ENCODE measurements around the gene RNF151.
A peak's percentile ranks its signal among the peaks of the same experiment; 100 is the strongest.
"Not testable (repeated sequence)": the region's sequence is repeated elsewhere in the genome, so short reads cannot be mapped to it uniquely, and the experiment has no call there.

RNF151 gene, protein sequence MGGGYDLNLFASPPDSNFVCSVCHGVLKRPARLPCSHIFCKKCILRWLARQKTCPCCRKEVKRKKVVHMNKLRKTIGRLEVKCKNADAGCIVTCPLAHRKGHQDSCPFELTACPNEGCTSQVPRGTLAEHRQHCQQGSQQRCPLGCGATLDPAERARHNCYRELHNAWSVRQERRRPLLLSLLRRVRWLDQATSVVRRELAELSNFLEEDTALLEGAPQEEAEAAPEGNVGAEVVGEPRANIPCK

GRCh38 chr16:1966460-1966859 lies at the start of gene RNF151:
Gene RNF151, plus strand, starts transcription at chr16:1966856. Its CDS starts 26 bp downstream, at chr16:1966882.
- peak within 1 kb of the TSS; percentile 97 for H3K27ac Mint-ChIP-seq
- H3K9me3 Mint-ChIP-seq (ENCODE audit: low read depth), result no peaks in the 10 kb centered on the region
- no peaks in the 10 kb centered on the region for H3K27me3 Mint-ChIP-seq
- peak within 1 kb of the TSS; percentile 98 for H3K4me3 Mint-ChIP-seq
- H3K4me1 Mint-ChIP-seq (ENCODE audit: low read depth), result peaks cover 27% of the 10 kb centered on the region
- peaks cover 9% of the 10 kb centered on the region for H3K36me3 Mint-ChIP-seq

DNA sequence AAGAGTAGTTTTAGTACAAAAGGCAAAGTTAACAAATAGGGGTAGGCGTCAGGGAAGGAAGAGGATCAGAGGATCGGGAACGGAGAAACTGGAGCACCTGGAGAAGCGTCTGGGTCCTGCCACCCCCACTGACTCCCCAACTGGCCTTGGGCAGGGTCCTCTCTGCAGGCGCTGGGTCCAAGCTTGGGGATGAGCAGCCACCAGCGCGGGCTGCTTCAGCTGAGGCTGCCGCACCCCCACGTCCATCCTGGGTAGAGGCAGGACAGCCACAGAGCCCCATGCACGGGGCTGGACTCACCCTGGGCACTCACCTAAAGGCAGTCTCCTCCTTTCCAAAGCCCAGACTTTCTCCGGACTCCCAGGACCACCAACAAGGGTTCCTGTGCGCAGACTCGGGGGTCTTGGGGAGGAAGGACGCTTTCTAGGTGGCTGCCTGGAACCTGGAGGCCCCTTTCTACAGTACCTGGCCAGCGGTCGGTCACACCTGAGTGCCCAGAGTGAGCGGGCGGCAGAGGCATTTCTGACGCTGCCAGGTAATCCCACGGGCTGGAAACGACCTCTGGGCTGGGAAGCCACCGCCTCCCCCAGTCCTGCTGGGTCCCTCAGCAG lies 49.5 kb upstream of the RNF151 start:
- no peaks in the 10 kb centered on the region for H3K9me3 Mint-ChIP-seq (ENCODE audit: low read depth)
- no peak overlapping the region for H3K4me3 Mint-ChIP-seq
- H3K27ac Mint-ChIP-seq, result no peak overlapping the region
- H3K27me3 Mint-ChIP-seq, result peaks cover 17% of the 10 kb centered on the region
- peaks cover 5% of the 10 kb centered on the region for H3K4me1 Mint-ChIP-seq (ENCODE audit: low read depth)
- no peaks in the 10 kb centered on the region for H3K36me3 Mint-ChIP-seq

DNA sequence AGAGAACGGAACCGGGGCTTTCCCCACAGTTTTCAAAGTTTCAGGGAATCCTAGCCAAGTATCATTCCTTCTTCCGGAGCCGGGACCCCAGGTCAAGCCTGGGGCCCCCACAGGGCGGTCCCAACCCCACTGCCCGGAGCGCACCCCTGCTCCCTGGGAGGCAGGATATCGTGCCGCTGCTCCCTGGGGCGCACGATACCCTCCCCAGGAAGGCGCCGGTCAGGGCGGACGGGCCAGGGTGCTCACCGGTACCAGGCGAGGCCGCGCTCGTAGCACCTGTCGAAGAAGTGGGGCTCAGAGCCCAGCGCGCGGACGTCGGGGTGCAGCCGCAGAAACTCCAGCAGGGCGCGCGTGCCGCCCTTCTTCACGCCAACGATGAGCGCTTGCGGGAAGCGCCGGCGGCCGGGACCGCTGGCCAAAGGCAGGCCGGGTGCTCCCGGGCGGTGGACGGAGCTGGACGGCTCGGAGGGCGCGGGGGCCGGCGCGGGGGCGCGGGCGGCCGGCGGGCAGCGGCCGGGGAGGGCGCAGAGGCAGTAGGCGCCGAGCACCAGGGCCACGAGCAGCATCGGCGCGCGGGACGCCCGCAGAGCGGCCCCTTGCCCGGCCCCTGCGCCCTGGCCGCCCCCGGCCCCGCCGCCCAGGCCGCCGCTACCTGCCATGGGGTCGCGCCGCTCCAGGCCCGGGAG lies 48.8 kb upstream of the RNF151 start:
- Mint-ChIP-seq H3K9me3 (ENCODE audit: low read depth) (no peaks in the 10 kb centered on the region), H3K27ac (no peak overlapping the region), H3K27me3 (peaks cover 22% of the 10 kb centered on the region), H3K36me3 (no peaks in the 10 kb centered on the region), H3K4me1 (ENCODE audit: low read depth) (peaks cover 5% of the 10 kb centered on the region), H3K4me3 (no peak overlapping the region)

DNA sequence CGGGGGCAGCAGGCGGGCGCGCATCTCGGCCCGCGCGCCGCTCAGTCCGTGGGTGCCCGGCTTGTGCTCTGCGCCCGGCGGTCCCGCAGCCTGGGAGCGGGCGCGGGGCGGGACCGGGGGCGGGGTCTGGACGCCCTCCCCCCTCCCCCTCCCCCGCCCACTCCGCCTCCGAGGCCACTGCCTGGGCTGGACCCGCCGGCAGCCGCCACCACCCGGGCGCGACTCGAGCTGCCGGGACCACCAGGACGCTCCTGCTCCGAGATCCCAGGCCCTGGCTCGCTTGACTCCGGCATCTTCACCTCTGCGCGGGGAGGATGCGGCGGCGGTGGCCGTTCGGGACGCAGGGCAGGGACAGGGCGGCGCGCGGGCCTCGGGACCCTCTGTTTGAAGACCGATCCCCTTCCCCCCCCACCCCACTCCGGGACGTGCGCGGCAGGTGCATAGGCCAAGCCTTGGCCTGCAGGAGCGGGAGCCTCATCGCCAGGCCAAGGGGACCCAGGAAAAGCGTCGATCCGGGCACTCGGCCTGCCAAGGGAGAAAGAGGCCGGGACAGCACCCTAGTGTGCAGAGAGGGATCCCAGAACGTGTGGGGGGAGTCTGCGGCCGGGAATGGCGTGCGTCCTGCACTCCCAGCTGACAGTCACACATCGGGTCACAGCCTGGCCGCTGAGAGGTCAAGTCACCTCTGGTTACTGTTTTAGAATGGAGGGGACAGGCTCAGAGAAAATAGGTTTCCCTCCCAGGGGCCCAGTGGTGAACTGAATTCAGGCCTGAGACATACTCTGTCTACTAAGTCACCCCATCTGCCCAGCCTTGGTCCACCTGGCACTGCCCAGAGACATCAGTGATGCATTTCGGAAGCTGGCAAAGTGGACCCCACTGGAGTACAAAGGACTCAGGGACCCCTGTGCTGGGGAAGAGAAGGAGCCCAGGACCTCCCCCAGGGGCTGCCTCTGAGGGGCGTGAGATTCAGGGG lies 48.0 kb upstream of the RNF151 start, which contains the start of gene HS3ST6:
HS3ST6 (minus strand) TSS at position 65 of the 976 bp plus-strand sequence. CDS start 92 bp downstream, outside the sequence.
- Mint-ChIP-seq H3K9me3 (ENCODE audit: low read depth) (no peaks in the 10 kb centered on the region), H3K4me1 (ENCODE audit: low read depth) (peaks cover 5% of the 10 kb centered on the region), H3K4me3 (no peak within 1 kb of the TSS), H3K36me3 (no peaks in the 10 kb centered on the region), H3K27ac (no peak within 1 kb of the TSS), H3K27me3 (peaks cover 24% of the 10 kb centered on the region)

- peaks cover 24% of the 10 kb centered on the region for H3K27me3 Mint-ChIP-seq
- H3K27ac Mint-ChIP-seq, result no peak overlapping the region
- H3K4me3 Mint-ChIP-seq, result no peak overlapping the region
- H3K9me3 Mint-ChIP-seq (ENCODE audit: low read depth), result no peaks in the 10 kb centered on the region
- no peaks in the 10 kb centered on the region for H3K36me3 Mint-ChIP-seq
- H3K4me1 Mint-ChIP-seq (ENCODE audit: low read depth), result peaks cover 5% of the 10 kb centered on the region
Measured at GRCh38 chr16:1919327-1919998, 47.2 kb upstream of the RNF151 start.

DNA sequence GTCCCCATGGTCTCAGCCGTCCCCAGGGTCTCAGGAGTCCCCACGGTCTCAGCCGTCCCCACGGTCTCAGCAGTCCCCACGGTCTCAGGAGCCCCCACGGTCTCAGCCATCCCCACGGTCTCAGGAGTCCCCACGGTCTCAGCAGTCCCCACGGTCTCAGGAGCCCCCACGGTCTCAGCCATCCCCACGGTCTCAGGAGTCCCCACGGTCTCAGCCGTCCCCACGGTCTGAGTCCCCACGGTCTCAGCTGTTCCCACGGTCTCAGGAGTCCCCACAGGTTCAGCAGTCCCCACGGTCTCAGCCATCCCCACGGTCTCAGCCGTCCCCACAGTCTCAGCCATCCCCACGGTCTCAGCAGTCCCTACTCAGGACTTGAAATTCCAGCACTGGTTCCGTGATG lies 46.5 kb upstream of the RNF151 start:
- not testable (repeated sequence) for H3K4me3 Mint-ChIP-seq; H3K36me3 Mint-ChIP-seq; H3K27ac Mint-ChIP-seq; H3K9me3 Mint-ChIP-seq (ENCODE audit: low read depth); H3K4me1 Mint-ChIP-seq (ENCODE audit: low read depth)
- H3K27me3 Mint-ChIP-seq, result peaks cover 24% of the 10 kb centered on the region

GRCh38 chr16:1920727-1921171 lies 45.9 kb upstream of the RNF151 start:
- no peaks in the 10 kb centered on the region for H3K9me3 Mint-ChIP-seq (ENCODE audit: low read depth)
- no peak overlapping the region for H3K27ac Mint-ChIP-seq
- H3K36me3 Mint-ChIP-seq, result no peaks in the 10 kb centered on the region
- no peak overlapping the region for H3K4me3 Mint-ChIP-seq
- H3K27me3 Mint-ChIP-seq, result peaks cover 24% of the 10 kb centered on the region
- peaks cover 5% of the 10 kb centered on the region for H3K4me1 Mint-ChIP-seq (ENCODE audit: low read depth)

- no peak overlapping the region for H3K4me3 Mint-ChIP-seq
- no peak overlapping the region for H3K27ac Mint-ChIP-seq
- H3K4me1 Mint-ChIP-seq (ENCODE audit: low read depth), result peaks cover 3% of the 10 kb centered on the region
- peaks cover 19% of the 10 kb centered on the region for H3K27me3 Mint-ChIP-seq
- H3K9me3 Mint-ChIP-seq (ENCODE audit: low read depth), result no peaks in the 10 kb centered on the region
- no peaks in the 10 kb centered on the region for H3K36me3 Mint-ChIP-seq
Measured at GRCh38 chr16:1922357-1922756, 44.3 kb upstream of the RNF151 start.

DNA sequence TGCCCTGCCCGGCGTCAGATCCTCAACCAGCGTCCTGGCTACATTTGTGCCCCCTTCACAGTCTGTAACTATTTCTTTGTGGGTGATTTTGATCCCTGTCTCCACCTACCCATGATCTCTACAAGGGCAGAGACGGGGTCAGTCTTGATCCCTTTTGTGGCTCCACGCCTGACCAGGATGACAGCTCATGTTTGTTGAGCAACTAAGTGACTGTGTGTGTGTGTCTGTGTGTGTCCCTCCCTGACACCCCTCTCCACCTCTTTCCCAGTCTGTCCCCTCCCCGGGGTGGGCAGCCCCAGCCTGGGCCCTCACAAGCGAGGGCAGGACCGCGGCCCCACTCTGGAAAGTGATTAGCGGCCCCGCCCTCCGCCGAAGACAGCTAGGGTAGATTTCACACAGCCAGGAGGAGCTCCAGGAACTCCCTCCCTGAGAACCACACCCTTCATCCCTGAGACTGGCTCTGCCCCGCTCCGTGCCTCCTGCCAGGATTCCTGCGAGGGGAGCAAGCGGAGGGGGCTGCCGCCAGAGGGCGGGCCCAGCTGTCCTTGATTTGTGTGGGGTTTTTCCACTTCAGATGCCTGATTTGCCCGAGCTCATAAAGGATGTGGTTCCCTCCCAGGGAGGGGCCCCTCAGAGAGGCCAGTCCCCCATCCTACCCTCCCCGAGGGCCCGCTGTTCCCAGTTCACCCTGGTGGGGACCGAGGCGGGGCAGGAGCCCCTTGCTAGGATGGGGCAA lies 43.2 kb upstream of the RNF151 start:
- H3K27me3 Mint-ChIP-seq, result peaks cover 19% of the 10 kb centered on the region
- no peaks in the 10 kb centered on the region for H3K36me3 Mint-ChIP-seq

DNA sequence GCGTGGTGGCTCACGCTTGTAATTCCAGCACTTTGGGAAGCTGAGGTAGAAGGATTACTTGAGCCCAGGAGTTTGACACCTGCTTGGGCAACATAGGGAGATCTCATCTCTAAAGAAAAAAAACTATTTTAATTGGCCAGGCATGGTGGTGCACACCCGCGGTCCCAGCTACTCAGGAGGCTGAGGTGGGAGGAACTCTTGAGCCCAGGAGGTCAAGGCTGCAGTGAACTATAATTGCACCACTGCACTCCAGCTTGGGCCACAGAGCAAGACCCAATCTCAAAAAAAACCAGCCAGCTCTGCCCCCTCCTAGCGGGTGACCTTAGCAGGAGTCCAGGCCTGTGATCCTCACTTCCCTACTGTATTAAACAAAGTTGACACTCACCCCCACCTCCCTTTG lies 42.6 kb upstream of the RNF151 start:
- Mint-ChIP-seq H3K27ac (no peak overlapping the region), H3K27me3 (peaks cover 19% of the 10 kb centered on the region), H3K4me3 (no peak overlapping the region), H3K36me3 (no peaks in the 10 kb centered on the region), H3K4me1 (ENCODE audit: low read depth) (peaks cover 4% of the 10 kb centered on the region), H3K9me3 (ENCODE audit: low read depth) (no peaks in the 10 kb centered on the region)

More for the DNA sequence above, 43.2 kb upstream of the RNF151 start:
- H3K4me3 Mint-ChIP-seq, result no peak overlapping the region
- peaks cover 3% of the 10 kb centered on the region for H3K4me1 Mint-ChIP-seq (ENCODE audit: low read depth)
- H3K27ac Mint-ChIP-seq, result no peak overlapping the region
- no peaks in the 10 kb centered on the region for H3K9me3 Mint-ChIP-seq (ENCODE audit: low read depth)

DNA sequence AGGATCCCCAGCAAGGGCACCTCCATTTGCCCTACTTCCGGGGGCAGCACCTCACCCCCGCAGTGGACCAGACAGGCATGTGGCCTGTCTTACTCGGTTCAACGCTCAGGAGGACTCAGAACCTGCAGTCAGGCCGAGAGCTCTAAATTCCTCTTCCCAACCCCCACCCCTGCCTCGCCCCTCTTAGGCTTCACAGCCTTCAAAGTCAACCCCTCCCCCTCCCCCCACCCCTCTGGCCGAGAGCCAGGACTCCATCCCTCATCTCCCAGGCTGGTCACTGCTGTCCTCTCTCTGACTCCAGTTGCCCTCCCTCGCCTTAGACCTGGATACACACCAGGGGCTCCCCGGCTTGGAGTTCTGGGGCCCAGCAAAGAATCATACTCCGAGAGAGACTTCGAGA lies 40.4 kb upstream of the RNF151 start:
- Mint-ChIP-seq H3K4me1 (ENCODE audit: low read depth) (peaks cover 2% of the 10 kb centered on the region), H3K36me3 (no peaks in the 10 kb centered on the region), H3K27me3 (peaks cover 11% of the 10 kb centered on the region), H3K9me3 (ENCODE audit: low read depth) (no peaks in the 10 kb centered on the region), H3K27ac (no peak overlapping the region), H3K4me3 (no peak overlapping the region)

- no peaks in the 10 kb centered on the region for H3K9me3 Mint-ChIP-seq (ENCODE audit: low read depth)
- H3K4me3 Mint-ChIP-seq, result peak overlapping the region; percentile 81
- H3K4me1 Mint-ChIP-seq (ENCODE audit: low read depth), result peaks cover 2% of the 10 kb centered on the region
- H3K36me3 Mint-ChIP-seq, result no peaks in the 10 kb centered on the region
- H3K27me3 Mint-ChIP-seq, result no peaks in the 10 kb centered on the region
- no peak overlapping the region for H3K27ac Mint-ChIP-seq
Measured at GRCh38 chr16:1929105-1929504, 37.6 kb upstream of the RNF151 start.

GRCh38 chr16:1929578-1930337 lies 36.9 kb upstream of the RNF151 start:
- no peaks in the 10 kb centered on the region for H3K27me3 Mint-ChIP-seq
- H3K4me1 Mint-ChIP-seq (ENCODE audit: low read depth), result peaks cover 2% of the 10 kb centered on the region
- no peaks in the 10 kb centered on the region for H3K36me3 Mint-ChIP-seq
- no peaks in the 10 kb centered on the region for H3K9me3 Mint-ChIP-seq (ENCODE audit: low read depth)
- H3K4me3 Mint-ChIP-seq, result no peak overlapping the region
- H3K27ac Mint-ChIP-seq, result no peak overlapping the region
